ENCODE measurements around the gene DCDC2B. TPM values are rescaled to one million over a fixed set of nuclear protein-coding genes. Genes with fewer than 3 reads are reported as not detected.

DCDC2B gene
- total RNA-seq, 1 experiment from 2014 or later = 0.27 TPM

- intact Hi-C loops (cut with micrococcal nuclease) = no loop called here
- DNase-seq (ENCODE audit: low read depth, low spot score) = no peak
- POLR2A ChIA-PET = no interaction called here
Observed at GRCh38 chr1:32255072-32256071, 46.5 kb downstream of the DCDC2B start.

More at GRCh38 chr1:32255072-32256071, 46.5 kb downstream of the DCDC2B start:
- Histone ChIP-seq H2AFZ (ENCODE audit: low read depth, low read length, poor library complexity, severe bottlenecking) (no peak overlapping the region), H3K4me1 (ENCODE audit: control insufficient read depth in 1 of 2, insufficient read depth in 2 of 2, low read length in 2 of 2) (no peaks in the 10 kb centered on the region), H3K9me3 (ENCODE audit: control insufficient read depth in 1 of 2, insufficient read depth in 1 of 2, low read depth in 1 of 2, low read length in 2 of 2) (no peaks in the 10 kb centered on the region), H3K4me2 (ENCODE audit: low read length) (no peak overlapping the region), H4K20me1 (ENCODE audit: insufficient read depth) (no peaks in the 10 kb centered on the region), H3K27me3 (ENCODE audit: insufficient read depth, low read length) (no peaks in the 10 kb centered on the region), H3K79me2 (ENCODE audit: insufficient read depth, low read length) (no peaks in the 10 kb centered on the region), H3K4me3 (replicated peaks in 1 of 2; ENCODE audit: low read depth in 1 of 2, low read length in 2 of 2) (no peak overlapping the region), H3K9me2 (ENCODE audit: insufficient read depth) (no peaks in the 10 kb centered on the region), H3K27ac (ENCODE audit: low read depth, low read length) (no peak overlapping the region), H3K36me3 (ENCODE audit: control insufficient read depth in 1 of 2, insufficient read depth in 2 of 2, low read length in 2 of 2) (no peaks in the 10 kb centered on the region), H3K9ac (ENCODE audit: low read length) (no peak overlapping the region)
- BruUV-seq (replicated peaks) = no TSS peak
- no peak for TF ChIP-seq ELF1 (IDR thresholded peaks at IDR 0.05; ENCODE audit: borderline replicate concordance, low read depth)
- TF ChIP-seq POLR2A (IDR thresholded peaks at IDR 0.05; ENCODE audit: borderline replicate concordance, extremely low read depth, insufficient read depth, insufficient read length) = no peak
- TF ChIP-seq ZFX (IDR thresholded peaks at IDR 0.05) = no peak
- TF ChIP-seq EZH2 (IDR thresholded peaks at IDR 0.05) = no peak
- no peak for TF ChIP-seq SIN3A (IDR thresholded peaks at IDR 0.05; ENCODE audit: low read depth)
- TF ChIP-seq SP1 (IDR thresholded peaks at IDR 0.05; ENCODE audit: low read depth) = no peak
- TF ChIP-seq EGR1 (IDR thresholded peaks at IDR 0.05; ENCODE audit: low read depth) = no peak
- no peak for TF ChIP-seq TCF7L2 (IDR thresholded peaks at IDR 0.05; ENCODE audit: borderline replicate concordance, extremely low read depth, insufficient read depth, insufficient read length)
- TF ChIP-seq ZNF274 (IDR thresholded peaks at IDR 0.05; ENCODE audit: low read depth, low read length) = no peak
- TF ChIP-seq CEBPB (IDR thresholded peaks at IDR 0.05; ENCODE audit: low read depth) = no peak
- no peak for TF ChIP-seq REST (IDR thresholded peaks at IDR 0.05; ENCODE audit: low read depth)
- no peak for TF ChIP-seq RAD21 (IDR thresholded peaks at IDR 0.05; ENCODE audit: low read depth)
- TF ChIP-seq JUND (IDR thresholded peaks at IDR 0.05) = no peak
- no peak for TF ChIP-seq FOSL1 (IDR thresholded peaks at IDR 0.05; ENCODE audit: low read depth)
- no peak for TF ChIP-seq ZBTB33 (IDR thresholded peaks at IDR 0.05; ENCODE audit: extremely low read depth, insufficient replicate concordance, low read length)
- no peak for TF ChIP-seq ATF3 (IDR thresholded peaks at IDR 0.05)
- no peak for TF ChIP-seq EZH2phosphoT487 (IDR thresholded peaks at IDR 0.05; ENCODE audit: borderline replicate concordance)
- TF ChIP-seq, protein P1, sequence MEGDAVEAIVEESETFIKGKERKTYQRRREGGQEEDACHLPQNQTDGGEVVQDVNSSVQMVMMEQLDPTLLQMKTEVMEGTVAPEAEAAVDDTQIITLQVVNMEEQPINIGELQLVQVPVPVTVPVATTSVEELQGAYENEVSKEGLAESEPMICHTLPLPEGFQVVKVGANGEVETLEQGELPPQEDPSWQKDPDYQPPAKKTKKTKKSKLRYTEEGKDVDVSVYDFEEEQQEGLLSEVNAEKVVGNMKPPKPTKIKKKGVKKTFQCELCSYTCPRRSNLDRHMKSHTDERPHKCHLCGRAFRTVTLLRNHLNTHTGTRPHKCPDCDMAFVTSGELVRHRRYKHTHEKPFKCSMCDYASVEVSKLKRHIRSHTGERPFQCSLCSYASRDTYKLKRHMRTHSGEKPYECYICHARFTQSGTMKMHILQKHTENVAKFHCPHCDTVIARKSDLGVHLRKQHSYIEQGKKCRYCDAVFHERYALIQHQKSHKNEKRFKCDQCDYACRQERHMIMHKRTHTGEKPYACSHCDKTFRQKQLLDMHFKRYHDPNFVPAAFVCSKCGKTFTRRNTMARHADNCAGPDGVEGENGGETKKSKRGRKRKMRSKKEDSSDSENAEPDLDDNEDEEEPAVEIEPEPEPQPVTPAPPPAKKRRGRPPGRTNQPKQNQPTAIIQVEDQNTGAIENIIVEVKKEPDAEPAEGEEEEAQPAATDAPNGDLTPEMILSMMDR (IDR thresholded peaks at IDR 0.05 in 2 of 3, conservative IDR thresholded peaks at IDR 0.05 in 1 of 3; ENCODE audit: borderline replicate concordance in 1 of 3, insufficient read depth in 1 of 3, low read depth in 2 of 3, low read length in 2 of 3) = no peak
- no peak for ATAC-seq
- RAD21 ChIA-PET (ENCODE audit: low non-redundant PET in 1 of 2, low total read pairs in 2 of 2, uncharacterized antibody in 2 of 2, unreplicated experiment in 2 of 2) = no interaction called here
- CTCF ChIA-PET = interaction anchor here (0.7 kb wide), 1 partner anchor 493 kb away, joined by 3 read pairs; no protein-coding TSS in a partner anchor

Data from HCT116 (cell line).